ENCODE results near the gene EHD3.

EHD3 gene

DNA sequence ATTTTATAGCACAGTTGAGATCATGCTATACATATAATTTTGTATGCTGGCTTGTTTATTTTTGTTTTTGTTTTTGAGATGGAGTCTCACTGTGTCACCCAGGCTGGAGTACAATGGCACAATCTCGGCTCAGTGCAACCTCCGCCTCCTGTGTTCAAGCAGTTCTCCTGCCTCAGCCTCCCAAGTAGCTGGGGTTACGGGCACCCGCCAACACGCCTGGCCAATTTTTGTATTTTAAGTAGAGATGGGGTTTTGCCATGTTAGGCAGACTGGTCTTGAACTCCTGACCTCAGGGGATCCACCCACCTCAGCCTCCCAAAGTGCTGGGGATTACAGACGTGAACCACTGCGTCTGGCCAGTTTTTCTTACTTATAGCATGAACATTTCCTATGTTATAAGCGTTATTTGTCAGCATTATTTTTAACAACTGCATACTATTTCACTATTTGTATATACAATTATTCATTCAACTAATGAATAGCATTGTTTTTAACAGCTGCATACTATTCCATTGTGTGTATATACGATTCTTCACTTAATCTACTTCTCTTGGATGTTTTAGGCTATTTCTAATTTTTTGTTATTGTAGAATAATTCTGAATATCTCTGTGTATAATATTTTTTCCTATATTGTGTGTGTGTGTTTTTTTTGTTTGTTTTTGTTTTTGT lies 3.5 kb downstream of the EHD3 start:
- DNase-seq = no peak

DNA sequence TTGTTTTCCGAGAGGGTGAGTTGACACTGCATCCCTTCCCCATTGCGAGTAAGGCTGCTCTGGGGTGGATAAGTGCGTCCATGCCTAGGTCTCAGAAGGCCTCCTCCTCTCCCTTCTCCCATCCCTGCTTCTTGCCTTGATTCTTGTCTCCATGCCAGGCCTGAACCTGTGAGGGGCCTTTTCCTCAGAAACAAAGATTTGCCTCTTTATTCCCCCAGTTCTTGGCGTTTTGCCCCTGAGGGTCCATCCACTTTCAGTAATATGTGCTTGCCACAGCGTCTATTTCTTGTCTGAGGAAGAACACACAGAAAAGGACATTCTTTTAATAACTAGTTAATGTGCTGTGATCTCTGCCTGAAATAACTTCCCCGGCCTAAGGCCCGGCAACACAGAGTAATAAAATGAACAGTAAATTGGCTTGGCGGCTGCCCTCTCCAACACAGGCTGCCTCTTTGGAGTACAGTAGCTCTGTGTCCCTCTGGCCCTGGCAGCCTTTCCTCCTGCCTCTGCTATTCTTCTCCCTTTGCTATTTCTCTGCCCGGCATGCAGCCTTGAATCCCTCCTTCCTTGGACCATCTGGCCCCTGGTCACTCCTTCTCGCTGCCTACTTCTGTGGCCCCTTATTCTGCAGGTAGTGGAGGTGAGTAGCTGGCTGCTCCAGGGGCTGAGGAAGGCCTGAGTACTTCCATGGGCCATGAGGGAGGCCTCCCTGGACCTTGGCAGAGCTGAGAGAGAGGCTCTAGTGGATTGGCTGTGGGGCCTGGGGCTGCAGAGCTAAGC lies 4.4 kb downstream of the EHD3 start:
- DNase-seq = no peak

DNA sequence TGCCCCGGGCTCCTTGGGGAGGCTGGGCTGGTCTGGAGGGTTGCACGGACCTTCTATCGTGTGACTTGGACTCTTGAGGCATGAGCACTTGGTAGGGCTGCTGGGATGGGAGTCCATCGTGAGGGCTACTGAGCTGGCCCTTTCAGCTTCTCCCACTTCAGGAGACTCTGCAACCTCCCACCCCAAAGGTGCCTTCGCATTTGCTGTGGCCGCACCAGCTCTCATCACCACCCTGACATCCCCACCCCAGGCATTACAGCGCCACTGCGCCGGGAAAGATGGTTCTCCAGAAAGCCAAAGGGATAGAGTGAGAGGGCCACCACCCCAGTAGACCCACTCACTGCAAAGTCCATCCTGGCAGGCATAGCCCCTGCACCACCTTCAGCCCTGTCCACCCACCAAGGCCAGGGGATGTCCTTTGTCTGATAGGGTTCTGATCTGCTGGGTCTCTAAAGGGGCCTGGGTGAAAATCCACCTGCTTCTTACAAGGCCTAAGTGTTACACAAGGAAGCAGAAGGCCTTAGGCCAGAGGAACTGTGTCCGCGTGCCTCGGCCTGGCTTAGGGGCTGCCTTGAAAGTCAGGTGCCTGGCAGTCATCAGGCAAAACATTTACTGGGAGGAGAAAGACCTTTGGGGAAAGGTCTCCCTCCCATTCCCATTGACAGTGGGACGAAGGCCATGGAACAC lies 5.1 kb downstream of the EHD3 start:
- no peak for DNase-seq

DNA sequence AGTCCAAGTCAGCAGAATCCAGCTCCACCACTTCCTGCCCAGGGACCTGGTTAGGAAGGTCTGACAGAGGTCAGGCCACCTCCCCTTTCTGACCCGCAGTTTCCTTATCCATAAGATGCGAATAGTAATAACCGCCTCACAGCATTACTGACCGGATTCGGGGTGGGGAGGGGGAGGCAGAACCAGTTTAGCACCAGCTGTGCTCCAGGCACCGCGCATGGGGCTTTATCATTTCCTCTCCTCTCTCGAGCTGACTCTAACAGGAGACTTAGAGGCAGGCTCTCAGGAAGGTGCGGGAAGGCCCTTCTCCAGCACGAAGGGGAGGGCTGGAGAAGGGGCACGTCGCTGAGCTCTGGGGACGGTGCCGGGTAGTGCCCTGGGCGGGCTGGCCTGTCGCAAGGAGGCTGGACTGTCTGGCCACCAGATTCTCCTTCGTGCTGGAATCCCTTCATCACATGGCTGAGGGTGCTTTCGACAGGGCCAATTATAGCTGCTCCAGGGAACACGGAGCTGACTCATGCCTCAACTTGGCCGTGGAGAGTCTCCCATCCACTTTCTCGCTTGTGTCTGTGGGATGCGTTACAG lies 5.7 kb downstream of the EHD3 start:
- DNase-seq = no peak

DNA sequence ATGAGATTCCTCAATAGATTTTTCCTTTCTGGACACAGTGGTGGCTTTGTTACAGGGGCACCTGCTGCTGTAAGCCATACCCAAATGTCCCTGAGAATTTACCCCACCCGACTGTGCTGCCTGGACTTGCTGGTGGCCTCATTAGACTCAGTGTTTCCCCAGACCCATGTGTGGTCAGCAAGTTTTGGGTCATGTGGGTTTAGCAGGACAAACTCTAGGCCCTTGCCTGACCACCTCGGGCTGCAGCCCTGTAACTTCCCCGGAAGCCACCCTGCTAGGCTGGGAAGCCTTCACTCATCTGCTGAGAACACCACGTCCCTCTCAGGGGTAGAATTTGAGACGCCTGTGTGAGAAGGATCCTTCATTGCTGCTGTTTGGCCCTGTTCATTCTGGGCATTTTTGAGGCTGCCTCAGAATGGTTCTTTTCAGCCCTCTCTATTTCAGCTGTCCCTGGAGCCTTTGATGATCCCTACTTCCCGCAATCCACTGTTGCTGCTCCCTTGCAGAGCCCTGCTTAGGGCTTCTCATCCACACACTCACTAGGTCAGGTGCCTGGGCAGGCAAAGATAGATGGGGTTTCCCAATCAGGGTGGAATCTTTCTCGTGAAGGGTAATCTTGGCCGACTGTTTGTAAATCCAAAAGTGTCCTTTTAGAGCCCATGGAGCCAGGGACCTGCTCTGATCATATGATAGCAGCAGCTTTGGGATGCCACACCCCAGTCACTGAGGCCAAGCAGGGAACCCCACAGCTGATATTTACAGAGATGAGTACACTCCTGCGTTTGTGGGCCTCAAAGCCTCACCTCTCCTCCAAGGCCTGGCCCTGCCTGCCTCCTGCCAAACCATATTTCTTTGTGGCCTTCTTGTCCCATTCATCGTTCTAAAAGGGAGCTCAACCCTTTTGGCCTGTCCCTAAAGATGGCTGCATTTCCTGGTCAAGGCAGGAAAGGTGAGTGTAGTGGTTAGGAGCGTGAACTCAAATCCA lies 6.7 kb downstream of the EHD3 start:
- no peak for DNase-seq

DNA sequence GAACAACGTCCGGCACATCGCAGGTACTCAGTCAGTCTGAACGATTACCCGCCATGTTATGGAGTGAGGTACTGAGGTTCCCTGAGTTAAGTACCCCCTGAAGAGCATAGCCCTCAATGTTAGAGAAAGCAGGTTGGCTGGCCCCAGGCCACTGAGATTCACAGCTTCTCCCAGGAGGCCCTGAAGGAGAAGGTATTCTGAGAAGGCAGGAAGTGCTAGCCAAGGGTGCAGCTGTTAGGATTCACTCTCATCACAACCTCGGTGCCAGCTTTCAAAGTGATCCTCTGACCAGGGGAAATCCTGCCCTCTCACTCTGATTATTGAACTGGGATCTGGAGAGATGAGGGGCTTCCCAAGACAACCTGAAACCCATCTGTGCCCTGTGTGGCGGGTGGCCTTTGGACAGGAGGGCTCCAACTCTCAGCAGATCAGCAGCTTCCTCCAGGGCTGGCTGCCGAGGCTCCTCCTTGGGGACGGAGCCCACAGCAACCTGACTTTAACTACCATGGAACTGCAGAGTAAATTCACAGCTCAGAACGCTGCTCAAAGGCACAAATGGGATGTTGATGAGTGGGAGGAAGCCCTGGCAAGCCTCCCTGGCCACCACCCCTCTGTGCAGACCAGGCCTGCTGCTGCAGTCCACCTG lies 7.8 kb downstream of the EHD3 start:
- DNase-seq = no peak

DNA sequence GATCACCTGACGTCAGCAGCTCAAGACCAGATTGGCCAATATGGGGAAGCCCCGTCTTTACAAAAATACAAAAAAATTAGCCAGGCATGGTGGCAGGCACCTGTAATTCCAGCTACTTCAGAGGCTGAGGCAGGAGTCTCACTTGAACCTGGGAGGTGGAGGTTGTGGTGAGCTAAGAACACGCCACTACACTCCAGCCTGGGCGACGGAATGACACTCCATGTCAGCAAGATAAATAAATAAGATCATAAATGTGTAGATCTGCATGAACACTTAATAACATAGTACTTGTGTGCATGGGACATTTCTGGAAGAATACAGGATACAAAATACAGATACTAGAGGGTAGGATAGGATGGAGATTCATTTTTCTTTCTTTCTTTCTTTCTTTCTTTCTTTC lies 9.1 kb downstream of the EHD3 start:
- no peak for DNase-seq

DNA sequence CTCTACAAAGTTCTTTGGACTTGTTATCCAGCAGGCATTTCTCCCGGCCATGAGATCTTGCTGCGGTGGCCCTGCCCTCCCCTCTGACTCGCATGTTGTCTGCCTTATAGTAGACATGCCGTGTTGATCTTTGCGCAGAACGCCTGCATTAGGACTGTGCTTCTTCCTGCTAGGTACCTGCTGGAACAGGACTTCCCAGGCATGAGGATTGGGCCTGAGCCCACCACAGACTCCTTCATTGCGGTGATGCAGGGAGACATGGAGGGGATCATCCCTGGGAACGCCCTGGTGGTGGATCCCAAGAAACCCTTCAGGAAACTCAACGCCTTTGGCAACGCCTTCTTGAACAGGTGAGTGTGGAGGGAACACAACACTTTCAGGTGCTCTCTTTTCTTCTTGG lies 10.1 kb downstream of the EHD3 start:
- no peak for DNase-seq

DNA sequence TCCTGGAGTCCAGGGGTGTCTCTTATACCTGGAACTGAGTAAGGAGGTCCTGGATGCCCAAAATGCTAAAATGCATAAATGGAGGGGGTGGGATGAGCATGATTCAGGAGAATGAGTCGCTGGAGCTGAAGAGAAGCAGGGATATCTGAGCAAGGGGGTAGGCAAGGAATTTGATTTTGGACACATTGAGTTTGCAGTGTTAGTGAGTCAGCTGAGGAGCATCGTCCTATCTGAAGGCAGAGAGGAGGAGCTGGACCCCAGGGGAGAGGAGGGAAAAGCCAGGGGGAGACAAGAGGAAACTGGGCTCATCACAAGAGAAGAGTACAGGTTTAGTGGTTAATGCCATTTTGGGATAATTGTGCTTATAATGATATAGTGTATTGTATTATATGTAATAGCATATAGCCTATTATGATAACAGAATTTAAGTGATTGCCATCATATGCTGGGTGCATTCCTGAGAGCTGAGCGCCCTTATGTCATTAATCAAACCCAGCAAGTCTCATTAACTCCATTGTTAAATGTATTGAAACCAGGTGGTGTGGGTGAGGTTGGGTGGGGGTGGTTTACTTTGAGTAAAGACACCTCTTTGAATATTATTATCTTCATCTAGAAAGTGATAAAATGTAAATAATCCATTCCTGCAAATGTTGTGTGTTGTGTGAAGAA lies 12.4 kb downstream of the EHD3 start:
- no peak for DNase-seq

DNA sequence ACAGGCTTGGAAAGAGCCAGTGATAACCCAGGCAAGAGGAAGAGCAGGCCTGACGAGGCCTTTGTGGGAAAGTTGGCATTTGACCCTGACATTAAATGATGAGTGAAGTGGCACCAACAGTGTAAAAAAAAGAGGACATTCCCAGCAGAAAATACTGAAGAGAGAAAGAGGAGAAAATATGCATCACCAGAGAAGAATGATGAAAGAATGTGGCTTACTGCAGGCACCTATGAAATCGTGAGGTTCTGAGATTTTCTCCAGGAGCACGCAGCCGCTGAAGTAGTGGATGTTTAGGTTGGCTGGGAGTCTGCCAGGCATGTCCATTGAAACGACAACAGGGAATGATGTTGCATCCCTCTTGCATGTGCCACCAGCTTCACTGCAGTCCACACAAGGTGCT lies 13.8 kb downstream of the EHD3 start:
- DNase-seq = no peak

DNA sequence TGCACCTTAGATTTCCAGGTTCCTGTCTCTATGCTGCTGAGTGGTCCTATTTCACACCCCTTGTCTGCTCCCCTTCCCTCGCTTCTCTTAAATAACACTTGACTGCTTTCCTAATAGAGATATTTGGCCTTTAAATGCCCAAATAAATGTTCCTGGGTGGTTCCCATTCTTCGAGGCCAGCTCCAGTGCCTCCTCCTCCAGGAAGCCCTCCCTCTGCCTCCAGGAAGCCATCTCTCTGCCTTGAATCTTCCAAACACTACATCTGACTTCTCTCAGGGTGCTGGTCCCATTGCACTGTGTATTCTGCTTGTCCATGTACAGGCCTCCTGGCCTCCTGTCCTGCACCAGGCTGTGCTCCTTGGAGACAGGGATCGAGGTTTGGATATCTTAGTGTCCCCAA lies 14.2 kb downstream of the EHD3 start:
- no peak for DNase-seq

DNA sequence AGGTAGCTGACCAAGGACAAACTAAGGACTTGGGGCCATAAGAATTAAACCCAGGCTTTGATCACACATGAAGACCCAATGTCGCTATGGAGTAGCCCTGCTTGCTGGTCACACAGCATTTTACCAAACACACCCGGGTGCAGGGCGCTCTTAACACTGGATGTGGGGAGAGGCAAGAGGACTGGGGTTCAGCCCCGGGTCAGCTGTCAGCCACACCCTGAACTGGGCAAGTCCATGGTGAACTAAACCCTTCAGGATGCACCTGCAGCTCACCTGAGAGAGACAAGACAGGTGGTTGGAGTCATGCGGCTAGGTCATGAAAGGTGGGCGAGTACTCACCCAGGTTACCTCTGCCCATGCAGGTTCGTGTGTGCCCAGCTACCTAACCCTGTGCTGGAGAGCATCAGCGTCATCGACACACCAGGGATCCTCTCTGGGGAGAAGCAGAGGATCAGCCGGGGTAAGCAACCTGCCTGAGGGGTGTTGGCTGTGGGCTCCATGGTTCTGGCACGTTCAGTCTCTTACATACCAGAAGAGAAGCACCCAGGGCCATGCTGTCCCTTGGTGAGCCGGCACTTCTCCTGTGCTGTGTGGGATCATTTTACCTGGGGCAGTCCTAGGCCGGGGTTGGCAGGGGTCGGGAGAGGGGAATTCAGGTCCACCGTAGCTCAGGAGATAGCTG lies 15.2 kb downstream of the EHD3 start:
- no peak for DNase-seq

DNA sequence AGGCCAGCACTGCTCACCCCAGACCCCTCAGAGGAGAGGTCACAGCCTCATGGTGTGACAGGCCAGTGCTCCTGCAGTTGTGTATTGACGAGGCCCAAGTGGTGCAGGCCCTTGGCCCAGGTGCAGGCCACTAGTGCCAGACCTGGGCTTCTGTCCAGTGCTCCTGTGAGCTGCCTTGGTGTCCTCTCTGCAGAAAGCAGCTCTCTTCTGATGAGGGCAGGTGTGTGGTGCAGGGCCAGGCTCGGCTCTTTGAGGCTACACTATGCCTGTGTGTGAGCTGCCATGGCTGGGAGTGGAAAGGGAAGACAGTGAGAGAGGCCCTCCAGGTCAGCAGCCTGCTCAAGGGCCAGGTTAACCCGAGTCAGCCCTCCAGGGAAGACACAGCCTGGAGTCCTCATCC lies 17.1 kb downstream of the EHD3 start:
- no peak for DNase-seq

DNA sequence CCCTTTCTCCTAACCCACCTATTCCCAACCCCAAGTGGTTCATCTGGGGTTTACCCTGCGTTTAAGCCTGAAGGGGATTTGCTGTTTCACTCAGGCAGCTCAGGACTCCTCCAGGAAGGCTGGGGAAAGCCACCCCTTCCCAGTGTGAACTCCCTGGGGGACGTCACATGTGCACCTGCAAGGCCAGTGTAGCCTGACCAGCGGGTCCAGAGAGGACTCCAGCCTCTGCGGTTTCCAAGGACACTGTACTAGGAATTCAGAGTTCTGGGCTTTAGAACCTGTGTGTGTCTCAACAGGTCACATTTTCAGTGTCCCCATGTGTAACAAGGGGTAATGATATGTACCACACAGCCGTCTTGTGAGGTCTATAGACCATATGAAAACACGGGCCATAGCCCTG lies 17.9 kb downstream of the EHD3 start:
- DNase-seq = no peak

DNA sequence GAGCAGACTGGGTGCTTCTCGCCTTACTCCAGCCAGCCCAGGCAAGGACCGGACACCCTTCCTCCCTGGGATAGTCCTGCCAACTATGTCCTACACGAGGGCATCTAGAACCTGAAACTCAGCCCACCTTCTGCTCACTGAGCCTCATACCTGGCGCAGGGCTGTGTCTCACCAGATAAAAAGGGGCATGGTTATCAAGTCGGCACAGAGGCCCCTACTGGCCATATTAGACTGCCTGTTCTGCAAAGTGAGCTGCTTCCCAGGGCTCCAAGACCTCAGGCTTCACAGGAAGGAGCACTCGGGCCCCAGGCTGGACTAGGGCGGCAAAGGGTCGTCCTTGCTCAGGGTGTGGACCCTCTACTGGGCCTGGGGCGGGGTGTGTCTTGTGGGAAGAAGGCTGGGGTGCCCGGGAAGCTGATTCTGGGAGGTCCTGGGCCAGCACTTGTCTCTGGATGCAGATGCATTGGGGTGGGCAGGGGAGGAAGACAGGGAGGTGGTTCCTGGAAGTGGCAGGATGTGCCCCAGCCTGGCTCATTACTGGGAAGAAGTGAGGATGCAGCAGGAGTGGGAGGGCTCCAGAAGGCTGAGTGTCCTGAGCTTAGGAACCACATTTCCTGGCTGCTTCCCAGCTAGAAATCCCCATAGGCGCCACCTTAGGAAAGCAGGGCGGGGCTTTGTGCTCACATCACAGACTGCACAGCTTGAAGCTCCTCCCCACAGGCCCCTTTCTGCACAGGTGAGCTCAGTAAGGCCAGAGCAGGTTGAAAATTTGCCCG lies 19.6 kb downstream of the EHD3 start:
- no peak for DNase-seq

DNA sequence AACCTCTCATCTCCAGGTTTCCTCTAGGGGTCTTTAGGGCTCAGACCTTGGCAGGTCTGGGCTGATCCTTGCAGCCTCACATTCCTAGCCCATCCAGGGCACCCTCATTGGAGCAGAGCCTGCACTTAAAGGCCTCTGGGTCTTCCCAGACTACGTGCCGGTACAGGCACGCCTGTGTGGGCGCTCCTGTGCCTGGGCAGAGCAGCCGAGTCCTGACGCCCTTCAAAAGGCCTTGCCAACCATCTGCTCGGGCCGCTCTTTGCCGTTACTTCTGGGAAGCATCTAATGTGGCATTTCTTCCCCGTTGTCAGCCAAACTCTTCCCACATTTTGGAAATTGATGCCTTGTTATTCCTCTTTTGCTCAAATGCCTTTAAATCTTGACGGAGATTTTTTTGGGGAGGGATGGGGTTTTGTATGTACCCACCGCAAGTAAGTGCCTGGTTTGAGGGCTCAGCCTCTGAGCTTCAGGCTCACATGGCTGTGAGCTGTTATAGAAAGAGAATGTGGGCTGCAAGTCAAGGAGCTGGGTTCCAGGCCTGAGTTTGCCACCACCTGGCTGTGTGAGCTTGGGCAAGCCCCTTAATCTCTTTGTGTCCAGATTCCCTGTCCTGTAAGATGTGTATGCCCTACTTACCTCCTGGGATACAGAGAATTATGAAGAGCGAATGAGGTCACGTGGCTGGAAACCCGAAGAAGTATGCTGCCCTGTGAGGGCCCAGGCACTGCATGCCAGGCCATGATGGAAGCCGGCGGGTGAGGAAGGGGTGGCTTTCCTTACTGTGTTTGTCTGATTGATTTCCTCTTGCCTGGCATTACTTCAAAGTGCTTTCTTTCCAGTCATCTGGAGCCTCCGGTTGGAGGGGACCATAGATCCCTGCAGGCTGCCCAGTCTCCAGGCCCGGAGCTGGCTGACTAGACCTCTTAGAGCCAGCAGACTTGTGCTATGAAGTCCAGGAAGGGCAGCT lies 20.6 kb downstream of the EHD3 start:
- DNase-seq = no peak

DNA sequence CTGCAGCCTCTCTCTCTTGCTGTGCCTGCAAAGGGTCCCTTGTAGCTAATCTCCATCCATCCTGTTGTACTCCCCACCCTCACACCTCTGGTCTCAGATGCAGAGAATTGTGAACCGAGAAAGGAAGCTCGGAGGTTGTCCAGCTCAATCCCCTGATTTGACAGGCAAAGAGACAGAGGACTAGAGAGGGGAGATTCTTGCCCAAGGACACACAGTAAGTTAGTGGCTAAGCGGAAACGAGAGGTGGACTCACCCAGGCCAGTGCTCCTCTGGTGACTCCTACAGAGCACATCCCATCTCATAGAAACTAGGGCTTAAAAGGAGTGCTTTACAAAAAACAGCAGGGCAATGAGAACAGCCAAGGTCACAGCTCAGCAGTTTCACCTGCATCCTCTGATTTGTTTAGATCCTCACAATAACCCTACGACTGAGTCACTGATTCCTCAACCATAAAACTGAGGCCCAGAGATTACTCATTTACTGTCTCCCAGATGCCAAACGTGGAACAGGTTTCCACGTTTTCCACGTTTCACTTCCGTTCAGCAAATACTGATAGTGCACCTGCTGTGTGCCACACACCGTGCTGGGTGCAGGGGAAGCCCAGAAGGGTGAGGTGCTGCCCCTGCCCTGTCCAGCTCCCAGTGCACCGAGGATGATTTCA lies 22.1 kb downstream of the EHD3 start:
- no peak for DNase-seq

Measured in activated effector memory CD4-positive, alpha-beta T cell treated with anti-CD3 and anti-CD28 coated beads, Interleukin-2, amount 50 U/mL, for 16 hours (primary cell).